GM19395 (cell line): ENCODE measurements around the gene RPN1.

Experiments used
- ATAC-seq: cut with Tn5 transposase; IDR thresholded peaks from one replicate; pipeline ENCODE4 v1.9.1; 2021; ENCODE audit warnings: mild to moderate bottlenecking, moderate library complexity; ENCODE audit not compliant: unreplicated experiment

Gene RPN1

DNA sequence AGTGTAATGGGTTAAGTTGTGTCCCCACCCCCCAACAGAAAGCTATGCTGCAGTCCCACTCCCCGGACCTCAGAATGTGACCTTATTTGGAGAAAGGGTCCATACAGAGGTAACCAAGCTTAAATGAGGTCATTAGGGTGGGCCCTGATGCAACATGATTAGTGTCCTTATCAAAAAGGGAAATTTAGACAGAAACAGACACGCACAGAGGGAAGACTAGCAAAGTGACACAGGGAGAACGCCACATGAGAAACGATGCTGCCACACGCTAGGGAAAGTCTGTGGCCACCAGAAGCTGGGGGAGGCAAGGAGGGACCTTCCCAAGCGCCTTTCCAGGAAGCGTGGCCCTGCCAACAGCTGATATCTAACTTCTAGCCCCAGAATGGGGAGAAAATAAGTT is 65.4 kb downstream of the RPN1 start:
- ATAC-seq = no peak

DNA sequence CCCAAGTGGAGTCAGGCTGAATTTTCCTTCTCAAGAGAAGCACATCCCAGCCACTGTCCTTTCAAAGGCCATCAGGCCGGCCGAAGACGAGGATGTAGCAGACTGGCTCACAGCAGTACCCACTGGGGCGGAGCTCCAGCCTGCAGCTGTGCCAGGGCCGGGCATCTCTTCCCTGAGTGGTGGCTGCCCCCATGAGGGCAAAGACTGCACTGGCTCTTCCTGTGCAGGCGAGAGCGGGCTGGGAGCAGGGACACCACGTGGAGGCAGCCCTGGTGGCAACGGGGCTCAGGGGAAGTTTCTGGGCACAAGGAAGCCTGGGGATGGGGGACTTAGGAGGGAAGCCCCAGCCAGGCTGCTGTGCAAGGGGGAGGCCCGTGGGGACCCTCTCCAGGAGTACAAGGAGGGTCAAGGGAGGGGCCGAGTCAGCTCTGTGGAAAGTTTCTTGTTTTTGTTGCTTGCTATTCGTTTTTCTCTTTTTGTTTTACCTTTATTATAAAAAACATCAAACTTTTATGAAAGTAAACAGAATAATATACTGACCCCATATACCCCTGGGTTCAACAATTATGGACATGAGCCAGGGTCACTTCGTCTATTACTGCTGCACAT is 66.1 kb downstream of the RPN1 start:
- no peak for ATAC-seq

DNA sequence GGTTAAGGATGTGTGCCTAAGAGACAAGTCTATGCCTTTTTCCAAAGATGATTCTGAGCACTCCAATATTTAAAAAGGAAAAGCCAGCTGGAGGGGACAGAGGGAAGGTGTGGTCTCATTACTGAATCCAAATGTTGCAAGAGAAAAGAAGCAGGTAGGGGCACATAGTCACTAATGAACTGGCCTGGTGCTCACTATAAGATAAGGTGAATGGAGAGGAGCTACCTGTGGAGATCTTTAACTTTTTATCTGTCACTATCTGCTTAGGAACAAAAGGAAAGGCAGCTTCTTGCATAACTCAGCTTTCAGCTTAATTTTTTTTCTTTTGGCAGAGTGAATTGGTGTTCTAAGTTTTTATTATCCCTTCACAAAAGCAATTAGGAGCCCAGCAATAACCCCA is 69.1 kb downstream of the RPN1 start:
- no peak for ATAC-seq

GRCh38 chr3:128579927-128580326 is 70.7 kb downstream of the RPN1 start:
- ATAC-seq = no peak

GRCh38 chr3:128578346-128578745 is 72.3 kb downstream of the RPN1 start:
- no peak for ATAC-seq

- ATAC-seq = no peak
These were observed 72.9 kb downstream of the RPN1 start for GRCh38 chr3:128577711-128578110.

GRCh38 chr3:128576290-128576689 is 74.3 kb downstream of the RPN1 start:
- ATAC-seq = no peak

DNA sequence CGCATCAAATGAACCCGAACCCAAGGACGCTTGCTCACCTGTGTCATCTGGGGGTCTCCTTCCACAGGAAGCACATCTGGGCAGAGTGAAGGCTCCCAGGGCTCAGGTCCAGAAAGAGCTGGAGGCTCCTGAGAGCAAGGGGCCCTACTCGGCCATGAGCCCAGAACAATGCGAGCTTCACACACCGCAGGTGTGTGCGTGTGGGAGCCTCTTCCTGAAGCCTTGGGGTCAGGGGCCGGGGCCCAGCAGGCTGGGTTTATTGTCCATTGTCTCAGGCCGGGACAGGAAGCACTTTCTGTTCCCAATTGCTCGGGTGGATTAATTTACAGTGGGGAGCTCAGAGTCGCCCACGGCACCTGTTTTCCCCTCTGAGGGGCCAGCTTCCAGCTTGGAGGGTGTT is 74.8 kb downstream of the RPN1 start:
- ATAC-seq = no peak

- no peak for ATAC-seq
These were observed 76.9 kb downstream of the RPN1 start for GRCh38 chr3:128573707-128574162.

- ATAC-seq = no peak
These were observed 77.5 kb downstream of the RPN1 start for GRCh38 chr3:128573160-128573559.

DNA sequence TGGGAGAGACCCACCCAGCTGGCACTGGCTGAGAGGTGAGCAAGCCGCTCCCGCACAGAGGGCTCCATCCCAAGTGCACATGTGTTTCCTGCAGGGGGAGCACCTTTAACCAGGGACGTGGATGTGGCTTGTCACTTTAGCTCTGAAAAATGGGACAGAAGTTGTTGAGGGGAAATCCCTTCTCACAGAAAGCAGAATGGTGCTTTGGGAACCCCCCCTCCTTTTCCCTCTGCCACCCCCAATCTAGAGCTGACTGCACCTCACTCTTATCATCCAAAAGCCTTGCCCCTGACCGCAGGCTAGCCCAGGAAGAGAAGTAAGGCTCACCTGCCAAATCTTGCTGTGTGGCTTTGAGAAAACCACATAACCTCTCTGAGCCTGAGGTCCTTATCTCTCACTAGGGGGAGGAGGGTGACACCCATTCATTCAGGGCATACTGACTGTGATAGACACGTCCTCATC is 77.9 kb downstream of the RPN1 start:
- no peak for ATAC-seq

DNA sequence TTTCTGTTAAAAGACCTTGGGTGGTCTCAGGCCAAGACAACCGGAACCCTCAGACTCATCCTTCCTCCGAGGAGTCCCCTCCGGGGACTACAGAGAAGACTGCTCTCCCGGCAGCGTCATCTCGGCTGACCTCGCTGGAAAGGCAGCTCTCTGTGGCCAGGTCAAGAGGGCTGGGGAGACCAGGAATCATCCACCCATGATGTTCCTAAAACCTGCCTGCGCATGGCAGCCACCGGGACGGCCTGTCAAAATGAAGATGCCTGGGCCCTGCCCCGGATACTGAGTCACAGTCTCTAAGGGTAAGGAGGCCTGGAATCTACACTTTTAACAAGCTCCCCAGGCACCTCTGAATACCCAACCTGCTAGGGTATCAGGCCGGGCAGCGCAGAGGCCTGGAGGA is 78.6 kb downstream of the RPN1 start:
- ATAC-seq = no peak
